ENCODE data around the gene FAHD2A.

DNA sequence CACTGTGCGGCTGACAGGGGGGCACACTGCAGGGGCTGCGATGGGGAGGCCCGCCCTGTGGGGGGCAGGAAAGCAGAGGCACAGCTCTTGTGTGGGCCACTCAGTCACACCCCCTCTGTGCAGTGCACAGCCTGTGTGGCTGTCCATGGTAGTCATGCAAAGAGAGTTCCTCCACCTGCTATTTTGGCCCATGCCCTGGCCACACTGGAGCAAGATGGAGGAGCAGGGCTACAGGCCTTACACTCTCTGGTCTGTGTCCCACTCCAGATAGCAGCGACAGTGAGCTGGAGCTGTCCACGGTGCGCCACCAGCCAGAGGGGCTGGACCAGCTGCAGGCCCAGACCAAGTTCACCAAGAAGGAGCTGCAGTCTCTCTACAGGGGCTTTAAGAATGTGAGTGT is 28.5 kb upstream of the FAHD2A start:
- TF ChIP-seq, protein P1, sequence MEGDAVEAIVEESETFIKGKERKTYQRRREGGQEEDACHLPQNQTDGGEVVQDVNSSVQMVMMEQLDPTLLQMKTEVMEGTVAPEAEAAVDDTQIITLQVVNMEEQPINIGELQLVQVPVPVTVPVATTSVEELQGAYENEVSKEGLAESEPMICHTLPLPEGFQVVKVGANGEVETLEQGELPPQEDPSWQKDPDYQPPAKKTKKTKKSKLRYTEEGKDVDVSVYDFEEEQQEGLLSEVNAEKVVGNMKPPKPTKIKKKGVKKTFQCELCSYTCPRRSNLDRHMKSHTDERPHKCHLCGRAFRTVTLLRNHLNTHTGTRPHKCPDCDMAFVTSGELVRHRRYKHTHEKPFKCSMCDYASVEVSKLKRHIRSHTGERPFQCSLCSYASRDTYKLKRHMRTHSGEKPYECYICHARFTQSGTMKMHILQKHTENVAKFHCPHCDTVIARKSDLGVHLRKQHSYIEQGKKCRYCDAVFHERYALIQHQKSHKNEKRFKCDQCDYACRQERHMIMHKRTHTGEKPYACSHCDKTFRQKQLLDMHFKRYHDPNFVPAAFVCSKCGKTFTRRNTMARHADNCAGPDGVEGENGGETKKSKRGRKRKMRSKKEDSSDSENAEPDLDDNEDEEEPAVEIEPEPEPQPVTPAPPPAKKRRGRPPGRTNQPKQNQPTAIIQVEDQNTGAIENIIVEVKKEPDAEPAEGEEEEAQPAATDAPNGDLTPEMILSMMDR (IDR thresholded peaks at IDR 0.05; ENCODE audit: insufficient read depth, low read length, poor library complexity, severe bottlenecking) = no peak
- TF ChIP-seq EZH2phosphoT487 (conservative IDR thresholded peaks at IDR 0.05; ENCODE audit: low read length) = no peak
